GM23338 (cell line): ENCODE data around the gene GRAMD1C. TPM values are rescaled to one million over a fixed set of nuclear protein-coding genes. Genes with fewer than 3 reads are reported as not detected.

Experiments used
- ATAC-seq: fragments of 200-7000 bp; cut with Tn5 transposase; 3 replicates; pipeline ENCODE4 v1.9.1; 2020
- DNase-seq: peaks from one replicate; pipeline ENCODE4 v3.0.0-alpha.2; 2015; ENCODE audit warnings: low spot score
- H2AFZ ChIP-seq: fragments of 200-600 bp; sonication (generic); 2 replicates; pipeline ENCODE4 v1.8.0; 2016; ENCODE audit warnings: antibody characterized with exemption, mild to moderate bottlenecking, moderate library complexity
- H3F3A ChIP-seq: fragments of 200-600 bp; sonication (generic); replicated peaks from 2 replicates; pipeline ENCODE4 v1.8.0; 2017; ENCODE audit warnings: antibody characterized with exemption, mixed run types, low read depth
- H3K27ac ChIP-seq: fragments of 200-600 bp; sonication (generic); 2 replicates; pipeline ENCODE4 v1.6.1; 2016; ENCODE audit warnings: low read depth
- H3K27me3 ChIP-seq: fragments of 200-600 bp; sonication (generic); 2 replicates; pipeline ENCODE4 v1.8.0; 2016; ENCODE audit warnings: mild to moderate bottlenecking, mixed run types, moderate library complexity; ENCODE audit not compliant: insufficient read depth
- H3K36me3 ChIP-seq: fragments of 200-600 bp; sonication (generic); 2 replicates; pipeline ENCODE4 v1.8.0; 2016; ENCODE audit warnings: mild to moderate bottlenecking; ENCODE audit not compliant: insufficient read depth
- H3K4me1 ChIP-seq: fragments of 200-600 bp; sonication (generic); 2 replicates; pipeline ENCODE4 v1.8.0; 2016; ENCODE audit warnings: mild to moderate bottlenecking, moderate library complexity; ENCODE audit not compliant: insufficient read depth
- H3K4me2 ChIP-seq: fragments of 200-600 bp; sonication (generic); 2 replicates; pipeline ENCODE4 v1.7.1; 2017; ENCODE audit warnings: mixed run types
- H3K4me3 ChIP-seq: fragments of 200-600 bp; sonication (generic); 2 replicates; pipeline ENCODE4 v1.6.1; 2016; ENCODE audit warnings: mixed run types
- H3K79me2 ChIP-seq: fragments of 200-600 bp; sonication (generic); replicated peaks from 2 replicates; pipeline ENCODE4 v1.8.0; 2017; ENCODE audit warnings: mild to moderate bottlenecking; ENCODE audit not compliant: insufficient read depth
- H3K9me2 ChIP-seq: fragments of 200-600 bp; sonication (generic); 2 replicates; pipeline ENCODE4 v1.8.0; 2017; ENCODE audit not compliant: insufficient read depth
- H4K20me1 ChIP-seq: fragments of 200-600 bp; sonication (generic); replicated peaks from 2 replicates; pipeline ENCODE4 v1.8.0; 2017; ENCODE audit warnings: mild to moderate bottlenecking; ENCODE audit not compliant: insufficient read depth
- H3K27ac Mint-ChIP-seq: 2 replicates; pipeline ENCODE4 v1.8.0; 2020; ENCODE audit warnings: inconsistent platforms, mild to moderate bottlenecking, moderate library complexity, mixed read lengths
- H3K27me3 Mint-ChIP-seq: 3 replicates; pipeline ENCODE4 v1.8.0; 2022; ENCODE audit warnings: low read depth, mild to moderate bottlenecking, moderate library complexity, mixed read lengths, inconsistent platforms; ENCODE audit not compliant: insufficient read depth, poor library complexity
- H3K36me3 Mint-ChIP-seq: 3 replicates; pipeline ENCODE4 v1.8.0; 2021; ENCODE audit warnings: low read depth, mild to moderate bottlenecking, inconsistent platforms, moderate library complexity, mixed read lengths
- H3K4me1 Mint-ChIP-seq: 3 replicates; pipeline ENCODE4 v1.8.0; 2020; ENCODE audit warnings: mild to moderate bottlenecking, inconsistent platforms, mixed read lengths
- H3K4me3 Mint-ChIP-seq: 3 replicates; pipeline ENCODE4 v1.8.0; 2021; ENCODE audit warnings: moderate library complexity, mild to moderate bottlenecking, inconsistent platforms, mixed read lengths
- H3K9me3 Mint-ChIP-seq: 3 replicates; pipeline ENCODE4 v1.8.0; 2020; ENCODE audit warnings: moderate library complexity, mild to moderate bottlenecking, inconsistent platforms, mixed read lengths
- ETS1 ChIP-seq: IDR thresholded peaks from 2 replicates; pipeline ENCODE4 v1.6.1; 2016; ENCODE audit warnings: antibody characterized with exemption
- EZH2 ChIP-seq: fragments of 200-600 bp; sonication (generic); IDR thresholded peaks from one replicate; pipeline ENCODE4 v1.8.0; 2017; ENCODE audit warnings: antibody characterized with exemption, mild to moderate bottlenecking, low read depth; ENCODE audit not compliant: unreplicated experiment
- JUNB ChIP-seq: IDR thresholded peaks from one replicate; pipeline ENCODE4 v1.6.1; 2016; ENCODE audit warnings: antibody characterized with exemption; ENCODE audit not compliant: unreplicated experiment
- NANOG ChIP-seq: IDR thresholded peaks from 2 replicates; pipeline ENCODE4 v1.6.1; 2016; ENCODE audit warnings: antibody characterized with exemption, borderline replicate concordance
- POLR2AphosphoS5 ChIP-seq: IDR thresholded peaks from 2 replicates; pipeline ENCODE4 v1.6.1; 2016; ENCODE audit warnings: antibody characterized with exemption, low read depth
- REST ChIP-seq: IDR thresholded peaks from one replicate; pipeline ENCODE4 v1.6.1; 2018; ENCODE audit warnings: antibody characterized with exemption; ENCODE audit not compliant: unreplicated experiment
- STAT1 ChIP-seq: IDR thresholded peaks from one replicate; pipeline ENCODE4 v1.6.1; 2016; ENCODE audit warnings: antibody characterized with exemption; ENCODE audit not compliant: unreplicated experiment
- ZNF114 ChIP-seq: fragments of 250-450 bp; sonication (Bioruptor Pico); IDR thresholded peaks from 2 replicates; pipeline ENCODE4 v1.5.0; 2020; ENCODE audit warnings: mild to moderate bottlenecking, moderate library complexity
- ZNF331 ChIP-seq: fragments of 250-450 bp; sonication (Bioruptor Pico); IDR thresholded peaks from 2 replicates; pipeline ENCODE4 v1.5.0; 2020; ENCODE audit warnings: low read depth, mild to moderate bottlenecking, moderate library complexity
- ZNF462 ChIP-seq: fragments of 250-450 bp; sonication (Bioruptor Pico); IDR thresholded peaks from 2 replicates; pipeline ENCODE4 v1.5.0; 2020; ENCODE audit warnings: mild to moderate bottlenecking, moderate library complexity
- polyA plus RNA-seq: library from polyadenylated mRNA; unstranded; fragments of >200 nt; fragmentation: Nextera tagmentation; extraction: Ambion mirVana; gene quantifications from 2 replicates; pipeline ENCODE4 v1.2.1, GENCODE V29; 2016
- total RNA-seq: library from RNA; depleted of rRNA; stranded (reverse); fragments of >200 nt; shearing (Covaris generic); gene quantifications from 2 replicates; pipeline ENCODE4 v1.2.3, GENCODE V29; 2014

Gene GRAMD1C
- total and polyA plus RNA-seq, 2 experiments from 2014 or later, result 3.3 to 3.6 TPM

GRCh38 chr3:113897373-113897777 is 58.8 kb downstream of the GRAMD1C start:
- H3K4me2 ChIP-seq, result no peak overlapping the region
- peak overlapping the region; percentile 71; the same call in 1 of the 2 replicates for H3K27ac Mint-ChIP-seq
- H3K4me3 ChIP-seq, result no peak overlapping the region
- peaks cover 11% of the 10 kb centered on the region for H3K4me1 Mint-ChIP-seq
- H3K4me1 ChIP-seq, result no peaks in the 10 kb centered on the region
- H4K20me1 ChIP-seq, result no peaks in the 10 kb centered on the region
- H3K4me3 Mint-ChIP-seq, result no peak overlapping the region
- TF ChIP-seq ZNF331 (no peak), POLR2AphosphoS5 (no peak), ETS1 (no peak), JUNB (no peak), EZH2 (no peak), NANOG (no peak), STAT1 (no peak)
- no peak for DNase-seq
- ATAC-seq, result no peak
- no peaks in the 10 kb centered on the region for H3K27me3 Mint-ChIP-seq
- no peak overlapping the region for H3K27ac ChIP-seq
- no peaks in the 10 kb centered on the region for H3K36me3 ChIP-seq
- no peaks in the 10 kb centered on the region for H3K27me3 ChIP-seq
- H3F3A ChIP-seq, result no peaks in the 10 kb centered on the region
- no peaks in the 10 kb centered on the region for H3K36me3 Mint-ChIP-seq
- no peaks in the 10 kb centered on the region for H3K9me3 Mint-ChIP-seq
- no peaks in the 10 kb centered on the region for H3K79me2 ChIP-seq
- H2AFZ ChIP-seq, result no peak overlapping the region
- no peaks in the 10 kb centered on the region for H3K9me2 ChIP-seq

GRCh38 chr3:113898892-113899291 is 60.3 kb downstream of the GRAMD1C start:
- Mint-ChIP-seq H3K4me3 (no peak overlapping the region), H3K27me3 (no peaks in the 10 kb centered on the region), H3K9me3 (no peaks in the 10 kb centered on the region), H3K36me3 (no peaks in the 10 kb centered on the region), H3K27ac (no peak overlapping the region), H3K4me1 (peaks cover 11% of the 10 kb centered on the region)
- no peak overlapping the region for H3K27ac ChIP-seq
- no peaks in the 10 kb centered on the region for H4K20me1 ChIP-seq
- DNase-seq, result no peak
- ATAC-seq, result no peak
- no peaks in the 10 kb centered on the region for H3K27me3 ChIP-seq
- no peak overlapping the region for H2AFZ ChIP-seq
- no peaks in the 10 kb centered on the region for H3K79me2 ChIP-seq
- no peaks in the 10 kb centered on the region for H3K4me1 ChIP-seq
- H3K9me2 ChIP-seq, result no peaks in the 10 kb centered on the region
- H3F3A ChIP-seq, result no peaks in the 10 kb centered on the region
- H3K4me2 ChIP-seq, result no peak overlapping the region
- TF ChIP-seq REST (no peak), JUNB (no peak), ZNF114 (CRISPR knock-in tag) (no peak), ZNF462 (no peak)
- H3K4me3 ChIP-seq, result no peak overlapping the region
- H3K36me3 ChIP-seq, result no peaks in the 10 kb centered on the region
